ENCODE data around the gene CACNA1C.
A peak's percentile ranks its signal among the peaks of the same experiment; 100 is the strongest.

Gene CACNA1C

GRCh38 chr12:2344885-2345284 is 292.1 kb downstream of the CACNA1C start:
- no peak for DNase-seq (ENCODE audit: low spot score)

DNA sequence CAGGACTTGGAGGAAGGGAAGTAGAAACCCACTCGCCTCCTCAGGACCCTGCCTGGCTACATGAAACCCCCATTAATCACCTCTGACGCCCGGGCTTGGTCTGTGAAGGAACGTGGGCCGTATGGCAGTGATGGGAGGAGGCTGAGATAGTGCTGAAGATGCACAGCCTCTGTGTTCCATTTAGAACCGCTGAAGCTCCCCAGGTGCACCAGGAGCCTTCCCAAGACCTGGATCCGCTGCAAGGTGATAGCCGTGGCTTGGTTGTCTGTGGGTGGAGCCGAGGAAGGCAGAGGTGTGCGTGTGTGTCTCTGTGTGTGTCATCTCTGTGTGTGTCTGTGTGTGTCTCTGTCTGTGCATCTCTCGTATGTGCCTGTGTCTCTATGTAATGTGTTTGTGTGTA is 293.1 kb downstream of the CACNA1C start:
- DNase-seq (ENCODE audit: low spot score) = no peak

GRCh38 chr12:2346416-2346815 is 293.6 kb downstream of the CACNA1C start:
- DNase-seq (ENCODE audit: low spot score) = no peak

DNA sequence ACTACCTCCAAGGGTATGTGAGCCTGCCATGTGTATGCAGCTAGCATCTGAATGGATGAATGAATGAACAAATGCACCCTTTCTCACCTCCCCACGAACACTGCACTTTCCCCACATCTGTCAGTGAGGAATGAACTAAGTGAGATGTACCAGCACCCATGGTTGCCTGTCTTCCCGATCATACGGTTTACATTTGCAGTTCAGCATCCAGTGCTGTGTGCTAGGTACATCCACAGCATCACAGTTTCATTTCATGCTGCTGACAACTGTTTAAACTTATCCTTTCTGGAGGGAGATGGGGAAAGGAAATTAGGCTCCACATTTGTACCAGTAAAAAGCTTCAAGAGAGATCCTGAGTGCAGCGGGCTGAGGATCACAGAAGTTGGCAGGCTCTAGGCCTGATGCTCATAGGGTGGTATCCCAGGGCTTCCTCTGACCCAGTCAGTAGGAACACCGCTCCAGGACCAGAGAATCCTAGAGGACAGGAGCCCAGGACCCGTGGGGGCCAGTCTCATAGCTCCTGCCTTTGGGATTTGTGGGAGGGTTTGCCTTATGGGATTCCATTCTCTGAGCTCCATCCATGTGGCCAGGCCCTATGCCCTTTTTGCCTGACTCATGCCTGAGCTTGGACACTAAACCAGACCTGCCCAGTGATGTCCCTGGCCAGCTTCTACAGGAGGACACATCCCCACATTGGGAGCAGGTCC is 294.5 kb downstream of the CACNA1C start:
- no peak for DNase-seq (ENCODE audit: low spot score)

GRCh38 chr12:2347844-2348481 is 295.2 kb downstream of the CACNA1C start:
- peak; percentile 48 for DNase-seq (ENCODE audit: low spot score)

DNA sequence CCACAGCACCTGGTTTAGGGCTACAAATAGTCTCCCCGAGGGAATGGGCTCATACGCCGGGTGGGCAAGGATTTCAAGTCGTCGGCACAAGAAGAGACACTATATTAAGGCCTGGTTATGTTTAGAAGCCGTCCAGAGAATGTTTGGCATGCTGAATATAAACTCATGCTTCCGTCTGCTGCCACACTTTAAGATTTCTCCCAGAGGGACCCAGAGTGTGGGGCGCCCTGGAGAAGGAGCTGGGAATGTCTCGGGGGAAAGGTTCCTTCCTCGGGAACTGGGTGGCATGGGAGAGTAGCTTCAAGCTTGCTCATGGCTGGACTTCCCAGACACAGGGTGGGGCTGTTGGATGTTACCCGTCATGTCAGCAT is 295.7 kb downstream of the CACNA1C start:
- peak; percentile 46 for DNase-seq (ENCODE audit: low spot score)

GRCh38 chr12:2351161-2351560 is 298.4 kb downstream of the CACNA1C start:
- DNase-seq (ENCODE audit: low spot score) = no peak

GRCh38 chr12:2352203-2352602 is 299.4 kb downstream of the CACNA1C start:
- no peak for DNase-seq (ENCODE audit: low spot score)

- no peak for DNase-seq (ENCODE audit: low spot score)
Measured at GRCh38 chr12:2353281-2353680, 300.5 kb downstream of the CACNA1C start.

DNA sequence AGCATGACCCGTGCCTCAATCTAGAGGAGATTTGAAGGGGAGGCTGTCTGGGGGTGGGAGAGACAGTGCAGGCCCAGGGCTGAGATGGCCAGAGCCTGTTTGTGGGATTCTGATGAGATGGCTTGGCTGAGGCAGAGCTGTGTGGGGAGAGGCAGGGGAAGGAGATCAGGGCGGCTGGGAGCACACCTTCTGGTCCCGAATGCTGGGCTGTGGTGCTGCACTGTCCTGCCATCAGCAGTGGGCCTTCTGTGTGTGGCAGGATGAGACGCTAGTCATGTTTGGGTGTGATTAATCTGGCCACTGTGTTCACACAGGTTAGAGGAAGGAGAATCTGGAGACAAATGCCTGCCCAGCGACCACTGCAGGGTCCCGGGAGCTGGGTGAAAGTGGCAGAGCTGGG is 300.9 kb downstream of the CACNA1C start:
- no peak for DNase-seq (ENCODE audit: low spot score)

DNA sequence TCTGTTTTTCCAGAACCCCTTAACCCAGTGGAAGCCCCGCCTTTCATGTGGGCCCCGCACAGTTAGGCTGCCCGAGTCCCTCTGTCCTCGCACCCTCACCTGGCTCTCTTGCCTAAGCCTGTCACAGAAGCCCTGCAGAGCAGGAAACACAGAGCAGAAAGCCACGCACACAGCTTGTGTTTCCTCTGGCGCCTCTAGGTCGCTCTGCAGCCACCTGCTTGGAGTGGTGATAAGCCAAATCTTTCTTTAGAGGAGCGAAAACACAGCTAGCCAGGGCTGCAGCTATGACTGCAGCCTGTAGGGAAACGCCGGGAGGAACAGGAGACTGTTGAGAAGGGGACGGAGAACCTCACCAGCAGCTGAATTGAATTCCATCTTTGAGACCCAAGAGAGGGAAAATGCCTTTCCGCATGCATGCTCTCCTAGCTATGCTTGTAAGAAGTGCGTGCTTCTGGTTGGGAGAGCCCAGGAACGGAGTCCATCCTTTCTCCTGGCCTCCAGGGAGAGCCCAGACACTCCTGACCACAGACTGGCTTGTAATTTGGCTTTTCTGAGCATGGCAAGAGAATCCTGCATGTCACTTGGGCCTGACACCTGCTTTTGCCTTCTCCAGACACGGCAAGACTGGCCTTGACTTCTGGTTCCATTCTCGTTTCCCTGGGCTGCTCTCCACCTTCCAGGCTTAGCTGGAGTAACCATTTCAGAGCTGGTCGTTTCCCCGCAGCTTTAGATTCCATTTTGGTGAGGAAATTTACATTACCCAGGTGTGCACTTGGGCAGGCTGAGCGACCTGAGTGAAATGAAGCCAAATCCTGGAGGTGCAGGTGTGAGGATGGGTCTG is 301.6 kb downstream of the CACNA1C start:
- DNase-seq (ENCODE audit: low spot score) = no peak

DNA sequence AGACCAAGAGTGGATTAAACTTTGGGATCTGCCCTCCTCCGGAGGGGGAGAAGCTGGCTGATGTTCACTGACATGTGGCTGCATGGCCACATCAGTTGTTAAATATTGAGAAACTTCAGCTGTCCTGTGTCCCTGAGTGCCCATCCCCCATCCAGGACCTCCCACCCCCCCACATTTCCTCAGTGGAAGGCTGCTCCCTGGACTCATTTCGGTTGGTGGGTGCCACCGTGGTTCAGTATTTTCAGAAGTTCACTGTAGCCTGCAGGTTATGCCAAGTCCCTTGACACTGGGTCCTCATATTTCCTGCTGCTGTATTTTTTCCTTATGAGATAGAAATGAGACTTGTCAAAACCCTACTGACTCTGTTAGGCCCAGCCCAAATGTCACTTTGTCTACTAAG is 302.4 kb downstream of the CACNA1C start:
- DNase-seq (ENCODE audit: low spot score) = no peak

DNA sequence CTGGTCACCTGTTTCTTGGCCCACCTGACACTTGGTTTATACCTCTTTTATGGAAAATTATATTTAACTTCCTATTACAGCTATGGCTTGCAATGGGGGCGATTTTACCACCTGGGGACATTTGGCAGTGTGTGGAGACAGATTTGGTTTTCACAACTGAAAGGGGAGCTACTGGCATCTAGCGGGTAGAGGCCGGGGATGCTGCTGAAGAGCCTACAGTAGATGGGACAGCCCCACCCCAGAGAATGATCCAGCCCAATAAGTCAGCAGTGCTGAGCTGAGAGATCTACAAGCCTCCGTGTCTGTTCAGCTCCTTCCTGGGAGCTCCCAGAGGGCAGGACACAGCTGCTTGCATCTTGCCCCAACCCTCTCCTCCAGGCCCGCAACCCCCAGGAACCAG is 302.8 kb downstream of the CACNA1C start:
- DNase-seq (ENCODE audit: low spot score) = no peak

DNA sequence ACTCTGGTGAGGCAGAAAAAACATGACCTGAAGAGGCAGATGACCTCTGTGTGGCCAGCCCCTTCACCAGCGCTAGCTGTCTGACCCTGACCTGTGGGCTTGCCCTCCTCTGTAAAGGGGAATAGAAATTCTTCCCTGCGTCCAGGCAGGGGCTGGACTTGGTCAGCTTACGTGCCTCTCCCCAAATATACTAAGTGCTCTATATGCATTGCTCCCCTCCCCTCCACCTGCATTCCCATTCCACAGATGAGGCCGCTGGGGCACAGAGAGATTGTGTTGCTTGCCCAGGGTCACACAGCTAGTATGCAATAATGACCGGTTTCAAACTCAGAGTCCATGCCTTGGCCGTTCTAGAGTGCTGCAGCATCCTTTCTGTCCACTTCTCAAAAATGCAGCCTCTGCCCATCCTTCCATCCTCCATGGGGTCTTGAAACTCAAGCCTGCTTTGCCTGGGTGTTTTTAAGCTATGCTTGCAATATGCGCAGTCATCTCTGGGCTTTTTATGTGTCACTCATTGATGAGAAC is 303.9 kb downstream of the CACNA1C start:
- no peak for DNase-seq (ENCODE audit: low spot score)

DNA sequence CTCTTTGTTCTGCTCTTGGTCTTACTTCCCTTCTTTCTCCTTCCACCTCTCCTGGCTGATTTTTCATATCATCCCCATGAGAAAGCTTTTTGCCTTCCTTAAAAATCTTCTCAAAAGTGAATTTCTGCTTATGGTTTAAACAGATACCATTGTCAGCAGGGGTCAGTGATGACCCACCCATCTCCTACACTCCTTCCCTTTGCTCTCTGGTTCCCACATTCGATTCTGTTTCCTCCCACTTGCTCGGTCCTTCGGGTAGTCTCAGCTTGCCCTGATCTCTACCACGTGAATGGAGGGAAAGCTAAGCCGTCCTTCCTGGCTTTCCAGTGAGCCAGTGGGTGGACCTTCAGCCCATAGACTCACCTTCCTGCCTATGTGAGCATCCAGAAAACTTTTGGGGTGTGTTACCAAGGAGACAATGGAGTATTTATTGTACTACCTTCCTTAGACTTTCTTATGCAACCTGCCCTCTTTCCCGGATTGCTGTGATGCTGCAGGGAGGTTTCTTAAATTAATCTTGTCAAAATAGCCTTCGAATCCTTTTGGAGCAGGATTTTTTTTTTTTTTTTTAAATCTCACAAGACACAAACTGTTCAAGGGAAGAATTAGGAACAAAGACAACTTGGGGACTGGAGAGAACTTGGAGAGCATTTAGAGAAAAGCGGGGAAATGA is 306.3 kb downstream of the CACNA1C start:
- DNase-seq (ENCODE audit: low spot score) = no peak

GRCh38 chr12:2359725-2360629 is 307.2 kb downstream of the CACNA1C start:
- DNase-seq (ENCODE audit: low spot score) = no peak

DNA sequence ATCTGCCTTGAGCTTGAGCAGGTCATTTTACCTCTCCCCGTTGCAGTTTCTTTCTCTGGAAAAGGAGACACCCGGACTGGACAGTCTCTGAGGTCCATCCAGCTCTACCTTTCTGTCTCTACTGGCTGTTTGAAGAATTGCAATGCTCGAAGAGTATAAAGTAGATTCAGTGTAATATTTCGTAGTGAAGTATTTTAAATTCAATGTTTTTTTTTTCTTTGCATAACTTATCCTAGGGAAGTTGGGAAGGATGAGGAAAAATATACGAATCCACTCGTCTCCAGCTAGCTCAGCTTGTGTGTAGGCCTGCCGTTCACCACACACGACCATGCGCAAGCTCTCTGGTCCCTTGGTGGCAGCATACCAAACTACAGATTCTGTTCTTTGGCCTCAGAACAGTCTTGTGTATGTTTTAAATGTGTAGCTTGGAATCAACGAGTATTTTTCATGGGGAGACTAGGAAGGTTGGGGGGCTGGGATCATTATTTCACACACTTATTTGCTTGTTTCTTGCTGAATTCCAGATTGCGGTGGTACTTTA is 307.9 kb downstream of the CACNA1C start:
- no peak for DNase-seq (ENCODE audit: low spot score)

DNA sequence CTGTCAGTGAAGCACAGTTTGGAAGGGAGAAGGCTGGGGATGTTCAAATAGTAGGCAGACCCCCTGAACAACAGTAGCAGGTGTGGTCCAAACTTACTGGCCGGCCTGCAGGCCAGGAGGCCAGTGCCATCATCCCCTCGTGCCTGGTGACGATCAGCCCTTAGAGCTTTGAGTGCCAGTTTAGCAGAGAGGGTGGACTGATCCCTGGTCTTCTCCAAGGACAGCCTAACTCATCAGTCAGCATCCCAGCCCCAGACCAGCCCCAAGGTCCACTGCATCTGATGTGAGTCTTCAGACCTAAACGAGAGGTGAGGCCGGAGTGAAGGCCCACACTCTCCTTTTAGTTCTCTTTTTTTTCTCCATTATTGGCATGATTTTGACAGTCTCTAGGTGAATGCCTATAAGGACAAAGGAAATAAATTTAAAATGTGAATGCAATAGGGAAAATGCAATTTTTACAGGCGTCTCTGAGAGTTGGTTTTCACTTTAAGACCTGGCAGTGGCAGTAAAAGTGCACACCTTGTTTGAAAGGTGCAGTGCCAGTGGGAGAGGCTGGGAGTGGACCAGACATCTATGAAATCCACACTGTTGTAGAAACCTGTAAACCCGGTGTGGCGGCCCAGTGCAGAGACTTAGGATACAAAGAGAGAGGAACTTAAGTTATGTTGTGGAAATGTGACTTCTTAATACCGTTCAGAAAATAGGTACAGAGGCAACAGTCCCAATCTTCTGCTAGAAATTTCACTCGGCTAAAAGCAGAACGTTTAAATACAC is 311.2 kb downstream of the CACNA1C start:
- no peak for DNase-seq (ENCODE audit: low spot score)

DNA sequence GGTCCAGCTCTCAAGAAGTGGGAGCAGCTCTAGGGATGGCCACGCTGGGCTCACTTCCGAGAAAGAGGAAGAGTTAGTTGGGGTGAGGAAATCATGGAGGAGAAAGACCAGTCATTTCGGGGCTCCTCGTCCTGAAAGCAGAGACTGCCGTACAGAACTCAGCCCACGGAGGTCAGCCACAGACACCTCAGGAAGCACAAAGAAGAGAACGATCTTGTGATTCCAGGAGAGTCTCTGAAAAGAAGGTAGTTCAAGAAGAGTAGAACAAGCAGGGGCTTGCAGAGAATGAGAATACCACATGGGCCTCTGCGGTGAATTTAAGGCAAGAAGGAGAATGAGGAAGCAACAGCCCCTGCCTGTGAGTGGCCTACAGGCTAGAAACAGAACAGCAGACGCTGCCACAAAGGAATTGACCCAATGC is 311.9 kb downstream of the CACNA1C start:
- no peak for DNase-seq (ENCODE audit: low spot score)

DNA sequence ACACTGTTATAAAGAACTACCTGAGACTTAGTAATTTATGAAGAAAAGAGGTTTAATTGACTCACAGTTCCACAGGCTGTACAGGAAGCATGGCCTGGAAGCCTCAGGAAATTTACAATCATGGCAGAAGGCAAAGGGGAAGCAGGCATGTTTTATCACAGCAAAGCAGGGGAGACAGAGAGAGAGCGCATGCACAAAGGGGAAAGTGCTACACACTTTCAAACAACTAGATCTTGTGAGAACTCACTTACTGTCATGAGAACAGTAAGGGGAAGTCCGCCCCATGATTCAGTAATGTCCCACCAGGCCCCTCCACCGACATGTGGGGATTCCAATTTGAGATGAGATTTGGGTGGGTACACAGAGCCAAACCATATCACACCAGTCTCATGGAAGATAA is 313.9 kb downstream of the CACNA1C start:
- no peak for DNase-seq (ENCODE audit: low spot score)
